ENCODE measurements around the gene PXYLP1.
"Not testable (repeated sequence)": the region's sequence is repeated elsewhere in the genome, so short reads cannot be mapped to it uniquely, and the experiment has no call there.

Gene PXYLP1

GRCh38 chr3:141231101-141231951 lies at the start of gene PXYLP1:
TSS of gene PXYLP1 (plus strand) at chr3:141231825. CDS start at chr3:141260176, 28,351 bp downstream.
- no peak for DNase-seq

- no peak for DNase-seq
Observed at GRCh38 chr3:141183606-141184005, 48.0 kb upstream of the PXYLP1 start.

GRCh38 chr3:141184430-141184829 lies 47.2 kb upstream of the PXYLP1 start:
- no peak for DNase-seq

DNA sequence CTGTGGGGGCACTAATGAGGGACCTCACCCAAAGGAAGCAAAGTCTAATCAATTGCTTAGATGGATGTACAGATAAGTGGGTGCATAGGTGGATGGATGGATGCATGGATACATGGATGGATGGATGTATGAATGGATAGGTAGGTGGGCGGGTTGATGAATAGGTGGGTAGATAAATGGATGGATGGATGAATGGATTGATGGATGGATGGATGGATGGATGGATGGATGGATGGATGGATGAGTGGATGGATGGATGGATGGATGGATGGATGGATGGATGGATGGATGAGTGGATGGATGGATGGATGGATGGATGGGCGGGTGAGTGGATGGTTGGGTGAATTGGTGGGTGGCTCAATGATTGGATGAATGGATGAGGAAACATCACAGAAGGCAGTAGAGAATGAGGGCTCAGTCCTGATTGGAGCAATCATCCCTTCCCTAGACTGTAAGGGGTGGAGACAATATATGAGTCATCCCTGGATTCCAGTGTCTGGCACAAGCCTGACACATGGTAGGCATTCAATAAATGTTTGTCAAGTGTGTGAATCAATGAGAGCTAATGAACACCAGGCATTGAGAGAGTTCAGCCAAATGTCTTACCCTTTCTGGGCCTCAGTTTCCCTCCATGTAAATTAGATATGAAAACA lies 40.4 kb upstream of the PXYLP1 start:
- DNase-seq: no peak

GRCh38 chr3:141192345-141192744 lies 39.3 kb upstream of the PXYLP1 start:
- peak; percentile 10 for DNase-seq

DNA sequence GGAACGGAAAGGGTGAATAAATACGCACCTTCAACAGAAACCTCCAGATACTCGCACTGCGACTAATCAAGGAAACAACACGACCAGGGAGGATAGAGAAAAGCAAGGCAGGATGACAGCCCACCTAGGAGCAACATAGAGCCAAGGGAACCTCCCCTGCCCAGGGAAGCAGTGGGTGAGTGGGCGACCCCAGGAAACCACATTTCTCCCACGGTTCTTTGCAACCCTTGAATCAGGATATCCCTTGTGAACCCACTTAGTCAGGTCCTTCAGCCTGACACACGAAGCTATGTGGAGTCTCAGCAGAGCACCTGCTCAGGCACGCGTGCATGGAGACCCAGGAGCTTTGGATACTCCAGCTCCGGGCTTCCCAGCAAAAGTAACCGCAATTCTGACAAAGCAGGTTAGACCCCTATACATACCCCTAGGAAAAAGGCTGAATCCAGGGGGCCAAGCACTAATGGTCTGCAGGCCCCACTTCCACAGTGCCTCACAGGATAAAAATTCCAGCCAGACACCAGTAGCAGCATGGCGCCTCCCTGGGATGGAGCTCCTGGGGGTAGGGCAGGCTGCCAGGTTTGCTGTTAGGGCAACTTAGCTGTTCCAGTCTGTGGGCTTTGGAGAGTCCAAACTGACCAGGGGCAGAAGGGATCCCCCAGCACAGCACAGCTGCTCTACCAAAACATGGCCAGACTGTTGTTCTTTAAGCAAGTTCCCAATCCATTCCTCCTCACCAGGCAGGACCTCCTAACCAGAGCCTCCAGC lies 38.4 kb upstream of the PXYLP1 start:
- no peak for DNase-seq

- no peak for DNase-seq
Observed at GRCh38 chr3:141201122-141201521, 30.5 kb upstream of the PXYLP1 start.

- DNase-seq: no peak
Observed at GRCh38 chr3:141202682-141203081, 28.9 kb upstream of the PXYLP1 start.

DNA sequence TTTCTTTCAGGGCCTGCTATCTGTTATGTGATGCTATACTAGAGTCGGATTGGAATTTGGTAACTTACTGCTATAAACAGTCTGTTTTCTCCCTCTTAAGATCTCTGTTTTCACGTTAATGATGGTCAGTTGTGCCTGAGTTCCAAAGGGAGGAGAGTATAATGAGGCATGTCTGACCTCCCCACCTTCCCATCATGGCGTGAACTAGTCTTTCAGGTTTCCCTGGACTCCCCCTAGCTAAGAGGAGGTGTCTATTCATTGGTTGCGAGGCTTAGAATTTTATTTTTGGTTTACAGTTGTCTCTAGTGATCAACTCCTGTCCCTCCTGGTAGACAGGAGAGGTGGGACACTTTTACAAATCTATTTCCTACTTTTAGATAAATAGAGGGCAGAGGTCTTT lies 27.8 kb upstream of the PXYLP1 start:
- DNase-seq: no peak

GRCh38 chr3:141204343-141204742 lies 27.3 kb upstream of the PXYLP1 start:
- DNase-seq: no peak

- DNase-seq: not testable (repeated sequence)
Observed at GRCh38 chr3:141211306-141211705, 20.3 kb upstream of the PXYLP1 start.

- DNase-seq: no peak
Observed at GRCh38 chr3:141212101-141212500, 19.5 kb upstream of the PXYLP1 start.

DNA sequence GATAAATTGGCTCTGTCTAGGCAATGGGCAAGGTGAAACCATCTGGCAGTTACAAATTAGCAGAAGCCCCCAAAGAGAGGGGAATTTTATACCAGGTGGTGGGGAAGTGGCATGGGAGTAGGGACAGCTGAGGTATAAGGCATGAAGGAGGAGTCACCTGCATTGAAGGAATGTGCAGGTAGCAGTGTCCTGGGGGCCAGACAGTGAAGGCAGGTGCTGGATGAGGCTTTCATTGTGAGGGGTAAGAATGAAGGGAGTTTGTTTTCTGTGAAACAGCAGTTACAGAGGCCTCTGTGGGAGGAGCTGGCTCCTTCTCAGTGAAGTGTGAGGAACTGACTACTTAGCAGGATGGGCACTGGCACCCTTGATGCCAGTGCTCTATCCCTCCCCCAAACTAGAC lies 19.1 kb upstream of the PXYLP1 start:
- DNase-seq: no peak

- DNase-seq: no peak
Observed at GRCh38 chr3:141216975-141217374, 14.7 kb upstream of the PXYLP1 start.

GRCh38 chr3:141217389-141217788 lies 14.2 kb upstream of the PXYLP1 start:
- DNase-seq: no peak

- no peak for DNase-seq
Observed at GRCh38 chr3:141218162-141218835, 13.3 kb upstream of the PXYLP1 start.

DNA sequence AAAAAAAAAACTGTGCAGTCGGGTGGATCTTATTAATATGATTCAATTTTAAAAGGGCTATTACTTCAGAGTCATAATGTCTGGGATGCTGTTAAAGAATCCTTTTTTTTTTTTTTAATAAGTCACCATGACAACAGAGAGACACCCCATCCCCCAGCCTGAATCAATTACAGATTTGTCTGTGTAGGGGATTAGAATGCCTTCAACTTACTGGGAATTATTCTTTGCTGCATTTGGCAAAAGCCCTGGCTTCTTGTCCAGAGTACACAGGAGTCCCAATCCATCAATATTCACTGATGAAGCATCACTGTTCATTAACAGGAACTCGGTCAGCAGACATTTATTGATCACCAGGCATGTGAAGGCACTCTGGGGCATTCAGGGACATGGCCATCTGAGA lies 12.7 kb upstream of the PXYLP1 start:
- no peak for DNase-seq

DNA sequence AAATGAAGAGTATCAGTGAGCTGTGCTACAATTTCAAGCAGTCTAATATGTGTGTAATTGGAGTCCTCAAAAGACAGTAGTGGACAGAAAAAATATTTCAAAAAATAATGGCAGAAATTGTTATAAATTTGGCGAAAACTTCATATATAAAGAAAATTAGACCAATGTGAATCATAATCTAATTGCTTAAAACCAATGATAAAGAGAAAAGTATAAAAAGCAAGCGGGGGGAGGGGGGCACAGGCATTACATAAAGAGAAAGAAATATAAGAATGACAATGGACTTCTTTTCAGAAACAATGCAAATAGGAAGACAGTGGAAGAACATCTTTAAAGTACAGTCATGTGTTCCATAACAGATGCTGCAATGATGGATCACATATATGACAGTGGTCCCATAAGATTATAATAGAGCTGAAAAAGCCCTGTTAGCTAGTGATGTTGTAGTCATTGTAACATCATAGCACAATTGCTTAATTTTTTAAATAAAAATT lies 7.9 kb upstream of the PXYLP1 start:
- no peak for DNase-seq

DNA sequence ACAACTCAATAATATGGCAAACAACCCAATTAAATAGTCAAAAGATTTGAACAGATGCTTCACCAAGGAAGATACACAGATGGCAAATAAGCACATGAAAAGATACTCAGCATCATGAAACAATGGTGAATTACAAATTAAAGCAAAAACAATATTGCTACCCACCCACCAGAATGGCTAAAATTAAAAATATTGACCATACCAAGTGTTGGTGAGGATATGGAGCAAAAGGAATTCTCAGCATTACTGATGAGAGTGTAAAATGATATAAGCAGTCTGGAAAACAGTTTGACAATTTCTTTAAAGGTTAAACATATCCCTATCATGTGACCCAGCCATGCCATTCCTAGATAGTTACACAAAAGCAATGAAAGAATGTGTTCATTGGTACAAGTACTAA lies 5.7 kb upstream of the PXYLP1 start:
- DNase-seq: no peak

GRCh38 chr3:141227216-141227615 lies 4.4 kb upstream of the PXYLP1 start:
- DNase-seq: no peak

DNA sequence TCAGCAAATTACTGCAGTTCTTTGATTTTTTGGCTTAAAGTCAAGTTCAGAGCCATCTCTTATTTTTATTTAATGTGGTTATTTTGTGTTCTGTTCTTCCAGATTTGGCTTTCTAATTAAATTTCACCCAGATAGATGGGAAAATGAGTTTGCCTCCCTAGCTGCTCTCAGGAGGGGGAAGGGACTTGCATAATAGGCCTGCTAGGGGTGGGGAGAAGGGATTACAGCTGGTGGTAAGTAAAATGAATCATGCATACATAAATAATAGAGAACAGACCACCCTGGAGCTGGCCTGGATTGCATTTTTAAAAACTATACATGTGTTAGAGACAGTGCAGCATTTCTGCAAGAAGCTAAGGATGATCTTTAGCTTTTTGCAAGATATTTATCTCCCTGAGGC lies 3.9 kb upstream of the PXYLP1 start:
- no peak for DNase-seq

GRCh38 chr3:141228395-141228794 lies 3.2 kb upstream of the PXYLP1 start:
- no peak for DNase-seq

DNA sequence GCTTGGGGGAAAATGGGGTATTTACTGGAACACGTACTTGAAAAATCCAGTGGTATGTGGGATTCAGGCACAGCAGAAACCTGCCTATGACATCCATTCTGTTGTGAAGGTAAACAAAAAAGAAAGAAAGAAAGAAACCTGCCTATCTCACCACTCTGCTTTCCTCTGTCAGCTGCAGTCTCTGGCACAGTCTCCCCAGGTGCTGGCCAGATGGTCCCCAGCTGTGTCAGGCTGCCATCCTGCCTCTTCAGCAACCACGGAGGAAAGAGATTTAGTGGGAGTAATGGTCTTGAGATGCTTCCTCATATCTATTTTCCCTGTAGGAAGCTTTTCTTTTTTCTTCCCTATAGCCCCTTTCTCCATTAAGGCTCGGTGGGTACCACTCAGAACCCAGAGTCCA lies 2.5 kb upstream of the PXYLP1 start:
- DNase-seq: no peak

Measured in SIG-M5 (cell line).